ENCODE data around the gene ADAM8. TPM values are rescaled to one million over a fixed set of nuclear protein-coding genes. Genes with fewer than 3 reads are reported as not detected.

Gene ADAM8
- total RNA-seq, 2 donors from 2014 or later, result 3.7 to 5.7 TPM

GRCh38 chr10:133293810-133294119 lies 17.1 kb upstream of the ADAM8 start:
- Histone ChIP-seq H3K27me3 (no peaks in the 10 kb centered on the region), H3K27ac (no peak overlapping the region), H3K4me1 (no peaks in the 10 kb centered on the region), H3K36me3 (peaks cover 31% of the 10 kb centered on the region), H3K9ac (ENCODE audit: low read depth in 2 of 2, low read length in 2 of 2) (no peak overlapping the region), H3K9me3 (no peaks in the 10 kb centered on the region), H3K4me3 (no peak overlapping the region)
- TF ChIP-seq CTCF (IDR thresholded peaks at IDR 0.05), result no peak
- DNase-seq, result no peak
- intact Hi-C loops (cut with DNase I), result loop anchor here (10.0 kb wide), 1 partner anchor 149 kb away; no protein-coding TSS in a partner anchor

- Histone ChIP-seq H3K4me3 (no peak overlapping the region), H3K27ac (no peak overlapping the region), H3K9ac (ENCODE audit: low read depth in 2 of 2, low read length in 2 of 2) (no peak overlapping the region), H3K36me3 (peaks cover 25% of the 10 kb centered on the region), H3K4me1 (no peaks in the 10 kb centered on the region), H3K9me3 (no peaks in the 10 kb centered on the region), H3K27me3 (no peaks in the 10 kb centered on the region)
- no peak for TF ChIP-seq CTCF (IDR thresholded peaks at IDR 0.05)
- intact Hi-C loops (cut with DNase I), result loop anchor here (10.0 kb wide), 1 partner anchor 148 kb away; no protein-coding TSS in a partner anchor
- no peak for DNase-seq
Observed at GRCh38 chr10:133292919-133293809, 16.5 kb upstream of the ADAM8 start.

- no peak for TF ChIP-seq CTCF (IDR thresholded peaks at IDR 0.05)
- Histone ChIP-seq H3K27ac (no peak overlapping the region), H3K4me3 (no peak overlapping the region), H3K36me3 (peaks cover under 1% of the 10 kb centered on the region), H3K9me3 (no peaks in the 10 kb centered on the region), H3K4me1 (no peaks in the 10 kb centered on the region), H3K9ac (ENCODE audit: low read depth in 2 of 2, low read length in 2 of 2) (no peak overlapping the region), H3K27me3 (no peaks in the 10 kb centered on the region)
- DNase-seq, result no peak
- intact Hi-C loops (cut with DNase I), result loop anchor here (10.0 kb wide), 1 partner anchor 145 kb away; no protein-coding TSS in a partner anchor
Observed at GRCh38 chr10:133289761-133290160, 13.1 kb upstream of the ADAM8 start.

GRCh38 chr10:133287832-133288500 lies 11.3 kb upstream of the ADAM8 start:
- no peaks in the 10 kb centered on the region for H3K27me3 ChIP-seq
- no peak for DNase-seq

GRCh38 chr10:133286366-133286765 lies 9.7 kb upstream of the ADAM8 start:
- Histone ChIP-seq H3K27me3 (no peaks in the 10 kb centered on the region), H3K9me3 (no peaks in the 10 kb centered on the region), H3K9ac (ENCODE audit: low read depth in 2 of 2, low read length in 2 of 2) (no peak overlapping the region), H3K36me3 (peaks cover 4% of the 10 kb centered on the region), H3K4me1 (no peaks in the 10 kb centered on the region), H3K27ac (no peak overlapping the region), H3K4me3 (no peak overlapping the region)
- TF ChIP-seq CTCF (IDR thresholded peaks at IDR 0.05), result no peak
- DNase-seq, result no peak
- intact Hi-C loops (cut with DNase I), result no loop called here

More at GRCh38 chr10:133287832-133288500, 11.3 kb upstream of the ADAM8 start:
- H3K27ac ChIP-seq, result no peak overlapping the region
- no peak overlapping the region for H3K9ac ChIP-seq (ENCODE audit: low read depth in 2 of 2, low read length in 2 of 2)
- intact Hi-C loops (cut with DNase I), result no loop called here
- peaks cover 4% of the 10 kb centered on the region for H3K36me3 ChIP-seq
- TF ChIP-seq CTCF (IDR thresholded peaks at IDR 0.05), result no peak
- no peaks in the 10 kb centered on the region for H3K9me3 ChIP-seq
- no peaks in the 10 kb centered on the region for H3K4me1 ChIP-seq
- H3K4me3 ChIP-seq, result no peak overlapping the region

Data from colonic mucosa (tissue), 4 donors.